Colonic mucosa (tissue), 4 donors: Measurements from ENCODE around the gene ARHGEF38. TPM values are rescaled to one million over a fixed set of nuclear protein-coding genes. Genes with fewer than 3 reads are reported as not detected.

Source experiments
- DNase-seq: peaks from one replicate; pipeline ENCODE4 v3.0.0-alpha.2; 2020
- H3K27ac ChIP-seq: fragments of 200-600 bp; one replicate; pipeline ENCODE4 v1.8.0; 2021
- H3K27me3 ChIP-seq: fragments of 200-600 bp; one replicate; pipeline ENCODE4 v1.8.0; 2021
- H3K36me3 ChIP-seq: fragments of 200-600 bp; one replicate; pipeline ENCODE4 v1.8.0; 2021
- H3K4me1 ChIP-seq: fragments of 200-600 bp; one replicate; pipeline ENCODE4 v1.8.0; 2021; ENCODE audit warnings: mild to moderate bottlenecking
- H3K4me3 ChIP-seq: fragments of 200-600 bp; one replicate; pipeline ENCODE4 v1.8.0; 2021
- H3K9ac ChIP-seq, 2 donors: one replicate each; pipeline ENCODE4 v1.7.0; 2013; ENCODE audit warnings: control low read depth in 2 of 2, low read depth in 2 of 2, low read length in 2 of 2
- H3K9me3 ChIP-seq: fragments of 200-600 bp; one replicate; pipeline ENCODE4 v1.8.0; 2021
- intact Hi-C: fragments of 100-400 bp; cut with DNase I; formaldehyde crosslinking; loops from one replicate; pipeline ENCODE4 v1.14.1; 2022
- total RNA-seq, 2 donors: library from RNA; stranded (reverse); fragmentation: NEBNext Ultra II Directional in 1 of 2; extraction: Animal tissue kit (Norgen Biotek cat#: 25700) in 1 of 2; gene quantifications; one replicate each; pipeline ENCODE4 v1.2.1, GENCODE V29; 2021
- TF ChIP-seq, protein P1 (sequence below): fragments of 200-600 bp; IDR thresholded peaks from one replicate; pipeline ENCODE4 v1.8.0; 2022; ENCODE audit warnings: antibody characterized with exemption, mild to moderate bottlenecking
- donor health status: healthy.
- donor health status: DM: no; HTN: no; CAD: no.
- donor health status: DM: no; HTN: no; CAD: no.

ARHGEF38 gene
- total RNA-seq, 2 donors from 2014 or later = 14.4 to 14.8 TPM

DNA sequence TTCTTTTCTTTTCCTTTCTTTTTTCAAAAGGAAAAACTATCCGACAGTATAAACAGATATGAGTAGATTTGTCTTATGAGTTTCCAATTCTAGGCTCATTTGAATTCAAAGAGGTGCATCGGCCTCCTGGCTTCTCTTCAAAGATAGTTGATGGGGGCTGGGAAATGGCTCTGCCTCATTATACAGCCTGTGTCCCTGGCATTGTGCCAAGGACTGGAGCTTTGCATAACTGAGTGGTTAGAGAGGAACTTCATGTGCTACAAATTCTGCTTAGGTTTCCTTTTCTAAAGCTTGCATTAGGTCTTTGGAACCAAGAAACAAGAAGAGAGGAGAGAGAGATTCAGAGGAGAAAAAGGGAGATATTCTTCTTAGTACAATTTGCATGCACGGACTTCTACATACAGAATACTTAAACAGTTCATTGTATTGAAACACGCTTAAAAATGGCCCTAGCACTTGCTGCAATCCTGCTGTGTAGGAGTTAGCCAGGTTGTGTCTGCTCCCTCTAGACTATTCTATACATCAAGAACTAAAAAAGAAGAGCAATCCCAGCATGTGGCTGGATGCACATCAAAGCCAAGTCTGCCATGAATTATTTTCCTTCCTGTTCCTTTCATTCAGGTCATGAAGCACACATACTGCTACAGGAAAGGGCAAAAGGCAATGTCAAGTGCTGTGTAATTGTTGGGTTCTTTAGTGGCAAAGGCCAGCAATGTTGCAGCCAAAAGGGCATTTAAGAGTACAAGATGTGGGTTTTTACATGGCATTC, 85.2 kb downstream of the ARHGEF38 start:
- intact Hi-C loops = no loop called here

DNA sequence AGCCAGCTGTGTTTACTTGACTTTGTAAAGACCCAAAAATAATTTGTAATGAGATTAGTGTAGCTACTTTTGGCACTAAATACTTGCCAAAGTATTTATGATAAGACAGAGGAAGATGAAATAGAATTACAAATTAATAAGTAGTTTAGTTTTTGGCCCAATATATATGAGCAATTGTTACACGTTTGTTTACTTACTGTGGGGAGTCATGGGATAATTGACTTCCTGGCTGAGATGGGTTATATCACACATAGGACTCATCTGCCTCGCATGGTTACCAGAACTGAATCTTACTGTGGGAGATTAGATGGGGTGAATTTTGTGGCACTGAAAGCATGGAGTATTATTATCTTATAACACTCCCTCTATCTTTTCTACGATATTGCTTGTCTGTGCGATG, 89.4 kb downstream of the ARHGEF38 start:
- Histone ChIP-seq H3K27ac (no peak overlapping the region), H3K4me1 (no peaks in the 10 kb centered on the region), H3K9ac (no peak overlapping the region), H3K9me3 (no peaks in the 10 kb centered on the region), H3K27me3 (no peaks in the 10 kb centered on the region), H3K4me3 (no peak overlapping the region), H3K36me3 (no peaks in the 10 kb centered on the region)
- intact Hi-C loops = no loop called here
- TF ChIP-seq, protein P1, sequence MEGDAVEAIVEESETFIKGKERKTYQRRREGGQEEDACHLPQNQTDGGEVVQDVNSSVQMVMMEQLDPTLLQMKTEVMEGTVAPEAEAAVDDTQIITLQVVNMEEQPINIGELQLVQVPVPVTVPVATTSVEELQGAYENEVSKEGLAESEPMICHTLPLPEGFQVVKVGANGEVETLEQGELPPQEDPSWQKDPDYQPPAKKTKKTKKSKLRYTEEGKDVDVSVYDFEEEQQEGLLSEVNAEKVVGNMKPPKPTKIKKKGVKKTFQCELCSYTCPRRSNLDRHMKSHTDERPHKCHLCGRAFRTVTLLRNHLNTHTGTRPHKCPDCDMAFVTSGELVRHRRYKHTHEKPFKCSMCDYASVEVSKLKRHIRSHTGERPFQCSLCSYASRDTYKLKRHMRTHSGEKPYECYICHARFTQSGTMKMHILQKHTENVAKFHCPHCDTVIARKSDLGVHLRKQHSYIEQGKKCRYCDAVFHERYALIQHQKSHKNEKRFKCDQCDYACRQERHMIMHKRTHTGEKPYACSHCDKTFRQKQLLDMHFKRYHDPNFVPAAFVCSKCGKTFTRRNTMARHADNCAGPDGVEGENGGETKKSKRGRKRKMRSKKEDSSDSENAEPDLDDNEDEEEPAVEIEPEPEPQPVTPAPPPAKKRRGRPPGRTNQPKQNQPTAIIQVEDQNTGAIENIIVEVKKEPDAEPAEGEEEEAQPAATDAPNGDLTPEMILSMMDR = no peak
- DNase-seq = no peak

More for the DNA sequence above, 85.2 kb downstream of the ARHGEF38 start:
- no peak overlapping the region for H3K27ac ChIP-seq
- no peaks in the 10 kb centered on the region for H3K27me3 ChIP-seq
- TF ChIP-seq, protein P1 = no peak
- no peaks in the 10 kb centered on the region for H3K9me3 ChIP-seq
- no peak overlapping the region for H3K4me3 ChIP-seq
- H3K4me1 ChIP-seq = no peaks in the 10 kb centered on the region
- H3K9ac ChIP-seq = no peak overlapping the region
- no peaks in the 10 kb centered on the region for H3K36me3 ChIP-seq
- DNase-seq = peak; percentile 70

DNA sequence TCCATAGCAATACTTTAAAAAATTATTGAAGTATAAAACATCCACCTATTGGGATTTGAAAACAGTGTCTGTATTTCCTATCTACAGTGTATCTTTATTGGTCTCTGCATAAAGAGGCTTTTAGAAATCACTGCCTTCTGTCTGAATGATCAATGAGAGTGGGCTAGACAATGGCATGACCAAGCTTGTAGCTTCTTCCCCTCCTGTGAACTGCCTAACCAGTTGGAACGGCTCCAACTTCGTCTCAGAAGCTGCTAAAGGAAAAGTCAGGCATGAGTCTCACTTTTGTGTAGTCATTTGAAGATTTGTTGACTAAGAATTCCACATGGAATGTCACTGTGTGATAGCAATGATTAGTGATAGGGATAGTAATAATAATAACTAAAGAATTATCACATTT, 91.8 kb downstream of the ARHGEF38 start:
- no peak overlapping the region for H3K9ac ChIP-seq
- H3K27me3 ChIP-seq = no peaks in the 10 kb centered on the region
- DNase-seq = no peak
- no peak overlapping the region for H3K4me3 ChIP-seq
- H3K9me3 ChIP-seq = no peaks in the 10 kb centered on the region
- no peak overlapping the region for H3K27ac ChIP-seq
- H3K36me3 ChIP-seq = no peaks in the 10 kb centered on the region
- no peaks in the 10 kb centered on the region for H3K4me1 ChIP-seq
- intact Hi-C loops = no loop called here
- TF ChIP-seq, protein P1 = no peak

DNA sequence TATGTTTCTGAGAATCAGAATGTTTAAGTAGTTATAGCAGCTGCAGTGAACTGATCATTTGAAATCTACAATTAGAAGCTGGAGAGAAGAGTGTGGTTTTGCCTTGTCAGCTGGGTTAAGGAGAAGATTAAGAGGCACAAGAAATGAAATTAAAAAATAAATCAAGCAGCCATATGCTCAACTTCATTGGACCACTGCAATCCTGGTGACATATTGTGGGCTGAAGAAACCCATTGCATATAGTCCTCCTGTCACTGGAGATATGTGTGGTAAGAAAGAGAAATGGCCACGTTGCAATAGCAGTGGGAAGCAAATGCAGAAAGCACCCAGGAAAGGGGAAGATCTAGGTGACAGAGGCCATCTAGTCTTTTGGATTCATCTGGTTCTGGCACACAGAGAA, 93.0 kb downstream of the ARHGEF38 start:
- H3K36me3 ChIP-seq = no peaks in the 10 kb centered on the region
- H3K27ac ChIP-seq = no peak overlapping the region
- no peaks in the 10 kb centered on the region for H3K27me3 ChIP-seq
- H3K9ac ChIP-seq = no peak overlapping the region
- TF ChIP-seq, protein P1 = no peak
- intact Hi-C loops = no loop called here
- H3K9me3 ChIP-seq = no peaks in the 10 kb centered on the region
- no peak for DNase-seq
- H3K4me1 ChIP-seq = no peaks in the 10 kb centered on the region
- no peak overlapping the region for H3K4me3 ChIP-seq

DNA sequence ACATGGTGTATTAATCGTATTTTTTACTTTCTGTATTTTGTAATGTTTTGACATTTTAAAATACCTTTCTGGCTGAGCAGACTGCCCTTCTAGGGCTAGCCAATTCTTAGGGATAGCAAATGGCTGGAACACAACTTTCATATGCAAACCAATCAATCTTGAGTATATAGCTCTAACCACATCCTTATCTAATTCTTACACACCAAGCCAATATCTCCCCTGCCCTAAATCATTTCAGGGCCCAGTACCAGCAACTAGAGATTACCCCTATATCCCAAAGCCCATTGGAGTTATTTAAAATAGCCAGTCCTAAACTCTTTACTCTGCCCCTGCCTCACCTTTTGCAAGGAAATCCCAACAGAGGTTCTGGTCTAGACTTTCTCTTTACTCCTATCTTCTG, 97.8 kb downstream of the ARHGEF38 start:
- no peaks in the 10 kb centered on the region for H3K9me3 ChIP-seq
- no peak overlapping the region for H3K27ac ChIP-seq
- H3K9ac ChIP-seq = no peak overlapping the region
- no peak for DNase-seq
- TF ChIP-seq, protein P1 = no peak
- intact Hi-C loops = no loop called here
- H3K36me3 ChIP-seq = no peaks in the 10 kb centered on the region
- no peaks in the 10 kb centered on the region for H3K27me3 ChIP-seq
- H3K4me1 ChIP-seq = no peaks in the 10 kb centered on the region
- H3K4me3 ChIP-seq = no peak overlapping the region
